Activated CD8-positive, alpha-beta memory T cell treated with anti-CD3 and anti-CD28 coated beads for 4 hours (primary cell): ENCODE results near the gene MRPL57.
"Not testable (repeated sequence)": the region's sequence is repeated elsewhere in the genome, so short reads cannot be mapped to it uniquely, and the experiment has no call there.

Experiments used
- DNase-seq, 2 donors: peaks; one replicate each; pipeline ENCODE4 v3.0.0-alpha.2; 2020; ENCODE audit warnings: low read depth in 2 of 2

The MRPL57 gene

DNA sequence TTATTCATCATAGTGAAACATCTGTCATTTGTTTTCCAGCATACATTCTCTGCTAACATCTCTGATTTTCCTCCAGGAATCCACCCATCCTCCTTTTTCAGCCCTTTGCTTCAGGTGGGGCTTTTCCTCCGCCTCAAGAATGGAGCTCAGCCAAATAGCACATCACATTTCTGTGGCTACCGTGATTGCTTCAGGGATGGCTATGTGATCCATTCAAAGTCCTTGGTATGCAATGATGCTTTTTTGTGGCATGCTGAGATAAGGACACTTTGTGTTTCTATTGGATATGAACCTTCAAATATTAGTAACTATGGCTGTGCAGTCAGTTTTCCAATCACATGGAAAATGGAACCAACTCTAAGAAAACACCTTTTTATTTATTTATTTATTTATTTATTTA is 18.3 kb downstream of the MRPL57 start:
- DNase-seq = not testable (repeated sequence)

- DNase-seq = not testable (repeated sequence)
Observed at GRCh38 chr13:21197606-21198225, 21.3 kb downstream of the MRPL57 start.

- DNase-seq = not testable (repeated sequence)
Observed at GRCh38 chr13:21198391-21198790, 21.9 kb downstream of the MRPL57 start.

- DNase-seq = not testable (repeated sequence)
Observed at GRCh38 chr13:21201456-21202190, 25.2 kb downstream of the MRPL57 start.

- no peak for DNase-seq
Observed at GRCh38 chr13:21202767-21203531, 26.5 kb downstream of the MRPL57 start.

DNA sequence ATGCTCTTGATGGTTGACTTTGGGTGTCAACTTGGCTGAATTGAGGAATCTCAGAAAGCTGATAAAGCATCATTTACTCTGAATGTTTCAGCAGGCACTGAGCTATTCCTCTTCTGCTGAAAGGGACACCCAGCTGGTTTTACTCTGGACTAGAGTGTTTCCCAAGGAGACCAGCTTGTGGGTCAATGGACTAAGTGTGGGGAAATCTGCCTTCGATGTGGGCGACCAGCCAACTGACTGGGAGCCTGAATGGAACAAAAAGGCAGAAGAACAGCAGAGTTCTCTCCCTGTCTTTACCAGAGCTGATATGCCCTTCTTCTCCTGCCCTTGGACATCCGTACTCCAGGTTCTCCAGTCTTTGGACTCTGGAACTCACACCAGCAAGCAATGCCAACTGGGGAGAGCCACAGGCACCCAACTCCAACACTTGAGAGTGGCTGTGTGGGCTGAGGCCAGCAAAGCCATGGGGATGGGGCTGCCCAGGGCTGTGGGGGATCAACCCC is 32.2 kb downstream of the MRPL57 start:
- no peak for DNase-seq

DNA sequence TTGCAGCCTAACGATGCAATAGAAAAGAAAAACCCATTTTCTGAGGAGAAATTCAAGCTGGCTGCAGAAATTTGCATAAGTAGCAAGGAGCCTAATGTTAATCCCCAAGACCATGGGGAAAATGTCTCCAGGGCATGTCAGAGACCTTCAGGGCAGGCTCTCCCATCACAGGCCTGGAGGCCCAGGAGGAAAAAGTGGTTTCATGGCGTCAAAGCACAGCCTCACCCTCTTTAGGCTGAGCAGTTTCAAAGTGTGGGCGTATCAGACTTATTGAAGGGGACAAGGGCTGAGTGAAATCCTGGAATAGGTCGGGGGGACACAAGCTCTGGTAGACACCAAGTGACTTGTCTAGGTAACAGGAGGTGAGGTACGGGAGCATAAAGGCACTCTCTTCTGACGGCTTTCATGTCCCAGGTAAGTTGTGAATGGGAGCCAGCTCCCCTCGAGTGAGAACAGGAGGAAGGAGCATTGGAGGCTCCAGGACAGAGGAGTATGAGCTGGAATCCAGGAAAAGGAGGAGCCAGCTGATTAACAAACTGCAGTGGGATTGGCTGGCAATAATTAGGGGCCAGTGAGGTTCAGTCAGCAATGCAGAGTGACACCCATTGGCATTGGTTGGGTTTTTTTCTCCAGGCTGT is 35.8 kb downstream of the MRPL57 start:
- DNase-seq = no peak

GRCh38 chr13:21215419-21215818 is 39.0 kb downstream of the MRPL57 start:
- not testable (repeated sequence) for DNase-seq

GRCh38 chr13:21216332-21216731 is 39.9 kb downstream of the MRPL57 start:
- DNase-seq = no peak

DNA sequence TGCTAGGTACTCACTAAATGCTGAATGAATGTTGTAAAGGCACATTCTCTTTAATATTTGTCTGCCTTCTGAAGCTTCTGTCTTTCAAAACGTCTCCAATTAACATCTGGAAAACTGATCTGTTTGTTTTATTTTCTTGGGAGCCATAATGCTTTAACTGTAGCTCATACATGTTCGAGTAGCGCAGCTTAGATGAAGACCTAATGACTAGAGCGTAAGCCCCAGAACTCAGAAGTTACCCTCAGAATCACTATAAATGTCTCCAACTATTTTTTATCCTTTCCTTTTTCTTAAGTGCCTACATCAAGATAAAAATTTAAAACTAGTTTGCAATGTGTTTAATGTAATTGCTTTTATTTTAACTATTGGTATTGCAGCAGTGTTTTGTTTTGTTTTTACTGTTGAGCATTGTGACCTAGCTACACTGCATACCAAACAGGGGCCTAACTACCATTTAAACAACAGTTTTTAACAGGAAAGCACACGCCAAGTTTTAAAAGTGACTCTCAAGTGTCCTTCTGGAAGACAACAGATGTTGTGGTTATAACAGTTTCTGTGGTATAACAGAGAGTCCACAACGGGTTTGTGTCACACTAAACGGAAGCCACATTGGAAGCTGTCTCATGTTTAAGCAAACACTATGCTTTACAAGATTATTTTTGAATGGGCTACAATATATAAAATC is 42.0 kb downstream of the MRPL57 start:
- DNase-seq = no peak

DNA sequence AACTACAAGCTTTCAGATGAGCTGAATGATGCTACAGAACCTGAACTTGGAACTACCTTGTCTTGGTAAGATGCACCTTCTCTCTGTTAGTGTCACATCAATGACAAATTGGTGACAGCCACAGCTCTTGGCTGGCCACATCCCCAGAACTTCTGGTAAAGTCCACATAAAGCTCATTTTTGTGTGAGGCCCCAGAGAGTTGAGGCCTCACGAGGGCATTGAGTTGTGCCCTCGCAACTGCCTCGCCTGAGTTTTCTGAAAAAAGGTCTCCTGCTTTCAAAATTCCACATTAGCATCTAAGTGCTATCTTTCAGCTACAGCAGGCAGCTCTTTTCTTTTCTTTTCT is 42.6 kb downstream of the MRPL57 start:
- no peak for DNase-seq

GRCh38 chr13:21219716-21220115 is 43.3 kb downstream of the MRPL57 start:
- DNase-seq = not testable (repeated sequence)

DNA sequence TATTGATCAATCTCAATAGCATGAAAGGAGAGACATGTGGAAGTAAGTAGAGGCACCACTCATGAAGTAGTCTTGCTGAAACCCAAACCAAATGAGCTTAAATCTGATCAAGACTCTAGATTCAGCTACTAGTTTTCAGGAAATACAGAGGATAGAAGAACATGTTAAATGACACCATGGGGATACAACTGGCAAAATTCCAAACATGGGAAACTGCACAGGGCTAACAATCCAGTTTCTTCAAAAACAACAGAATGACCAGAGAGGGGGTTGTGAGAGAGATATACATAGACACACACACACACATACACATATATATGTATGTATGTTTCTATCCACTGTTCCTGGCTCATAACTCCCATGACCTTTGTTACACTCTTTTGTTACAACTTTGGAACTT is 44.8 kb downstream of the MRPL57 start:
- no peak for DNase-seq

GRCh38 chr13:21225082-21225481 is 48.6 kb downstream of the MRPL57 start:
- no peak for DNase-seq

DNA sequence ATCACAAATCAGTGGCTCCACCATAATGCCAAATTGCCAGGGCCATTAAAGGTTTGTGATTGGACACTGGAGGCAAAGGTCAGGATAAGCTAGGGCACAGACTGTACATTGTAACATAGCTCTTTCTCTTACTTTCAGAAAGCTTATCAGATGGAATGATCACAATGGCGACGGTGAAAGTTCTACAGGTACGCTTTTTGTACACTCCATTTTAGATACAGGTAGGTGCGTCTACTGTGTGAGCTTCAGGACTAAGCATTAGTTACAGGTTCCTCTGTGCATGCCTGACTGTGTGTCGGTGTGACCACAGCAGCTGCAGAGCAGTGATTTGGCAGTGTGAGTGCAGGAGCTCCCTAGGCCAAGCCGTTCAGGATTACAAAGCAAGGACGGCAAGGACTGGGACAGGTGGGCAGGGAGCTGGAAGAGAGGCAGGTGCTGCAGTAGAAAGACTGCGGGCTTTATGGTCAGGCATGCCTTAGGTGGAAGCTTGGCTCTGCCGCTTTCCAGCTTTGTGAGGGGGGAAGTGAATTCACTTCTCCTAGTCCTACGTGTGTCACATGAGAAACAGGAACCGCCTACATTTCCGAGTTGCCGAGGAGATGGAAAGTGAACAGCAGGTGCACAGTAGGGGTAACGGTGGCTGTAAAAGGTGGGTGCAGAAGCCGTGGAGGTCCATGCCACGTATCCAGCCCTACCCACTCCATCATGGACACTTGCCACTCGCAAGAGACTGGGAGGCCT is 49.6 kb downstream of the MRPL57 start:
- DNase-seq = no peak

DNA sequence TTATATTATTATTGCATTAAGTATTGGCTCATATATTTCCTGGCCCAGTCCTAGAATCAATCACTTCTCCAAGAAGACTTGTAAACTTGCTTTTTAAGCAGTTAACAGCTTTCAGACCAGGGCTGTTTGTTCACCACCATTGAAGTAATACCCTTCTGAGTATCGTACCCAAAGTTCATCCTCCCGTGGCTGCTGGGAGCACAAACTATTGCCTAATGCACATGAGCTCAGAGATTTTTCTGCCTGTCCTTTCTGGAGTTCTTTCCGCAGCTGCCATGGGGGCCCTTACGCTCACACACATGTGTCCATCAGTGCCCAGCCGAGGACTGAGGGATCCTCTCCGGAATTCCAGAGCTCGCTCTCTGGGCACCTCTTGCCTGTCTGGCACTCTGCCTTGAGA is 51.5 kb downstream of the MRPL57 start:
- DNase-seq = no peak
